ENCODE measurements around the gene COL4A1.

COL4A1 gene

DNA sequence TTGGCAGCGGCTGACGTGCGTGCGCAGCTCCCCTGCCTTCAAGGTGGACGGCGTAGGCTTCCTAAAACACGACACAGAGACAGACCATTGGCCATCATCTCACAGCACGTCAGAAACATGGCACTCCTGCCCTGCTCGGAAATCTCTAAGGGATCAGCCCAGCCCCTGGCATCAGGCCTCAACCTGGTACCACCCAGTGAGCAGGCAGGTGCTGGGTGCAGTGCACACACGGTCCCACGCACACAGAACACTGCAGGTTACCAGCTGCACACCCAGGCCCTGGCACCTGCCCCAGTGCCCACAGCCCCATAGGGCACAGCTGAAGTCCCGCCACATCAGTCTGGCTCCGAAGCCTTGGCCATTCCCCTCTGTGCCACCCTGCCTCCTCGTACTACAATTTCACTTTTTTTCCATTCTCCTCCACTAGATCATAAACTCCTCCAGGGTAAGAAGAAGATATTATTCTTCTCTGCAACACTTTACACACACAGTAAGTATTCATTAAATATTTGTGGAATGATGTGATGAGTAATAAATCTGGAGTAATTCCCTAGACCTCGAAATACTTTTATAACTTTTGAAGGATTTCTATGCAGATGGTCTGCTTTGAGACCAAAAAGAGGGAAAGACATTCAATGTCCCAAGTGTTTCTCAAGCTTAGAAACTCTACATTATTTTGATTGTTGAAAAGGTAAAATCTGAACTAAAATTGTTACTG is 156.4 kb downstream of the COL4A1 start:
- no peak for DNase-seq

DNA sequence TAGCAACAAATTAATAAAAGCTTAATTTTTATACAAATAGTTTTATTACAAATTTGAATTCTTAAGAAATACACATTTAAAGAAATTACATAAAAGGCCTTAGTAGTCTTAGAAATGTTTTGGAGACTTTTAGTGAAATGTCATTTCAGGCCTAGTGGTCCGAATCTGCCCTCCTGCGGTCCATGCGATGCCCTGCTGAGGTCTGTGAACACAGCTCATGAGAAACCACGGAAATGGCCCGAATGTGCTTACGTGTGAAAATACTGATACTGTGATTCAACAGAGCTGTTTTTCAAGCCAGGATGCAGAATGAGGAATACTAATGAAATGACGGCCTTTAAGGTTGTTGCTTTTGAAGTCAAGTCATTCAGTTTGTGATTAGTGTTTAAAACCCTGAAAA is 157.9 kb downstream of the COL4A1 start:
- no peak for DNase-seq

DNA sequence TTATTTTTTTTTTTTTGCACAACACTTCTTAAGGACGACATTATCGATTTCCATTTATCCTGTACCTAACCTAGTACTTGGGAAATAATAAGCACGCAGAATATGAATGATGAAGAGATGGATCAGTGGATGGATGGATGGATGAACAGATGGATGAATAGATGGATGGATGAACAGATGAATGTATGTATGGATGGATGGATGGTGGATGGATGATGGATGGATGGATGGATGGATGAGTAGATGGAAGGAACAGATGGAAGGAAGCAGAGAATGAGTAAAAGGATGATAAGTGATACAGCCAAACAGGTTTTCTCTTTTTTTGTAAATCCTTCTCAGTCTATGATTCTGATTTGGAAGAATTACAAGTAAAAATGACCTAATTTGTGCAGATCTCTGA is 166.9 kb downstream of the COL4A1 start:
- no peak for DNase-seq

DNA sequence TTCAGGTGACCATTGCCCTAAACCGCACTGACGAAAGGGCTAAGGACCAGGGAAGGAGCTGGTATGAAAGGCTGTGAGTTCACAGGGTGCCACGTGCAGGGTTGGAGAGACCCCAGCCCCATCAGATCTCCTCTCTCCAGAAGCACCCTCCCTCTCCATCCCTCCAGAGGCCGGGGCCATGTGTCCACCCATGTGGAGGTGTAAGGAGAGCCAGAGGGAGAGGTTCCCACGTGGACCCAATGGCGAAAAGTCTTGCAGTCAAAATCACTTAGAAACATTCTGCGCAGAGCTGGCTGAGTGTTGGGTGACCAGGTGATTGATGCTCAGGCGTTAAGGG is 168.3 kb downstream of the COL4A1 start:
- DNase-seq = no peak

DNA sequence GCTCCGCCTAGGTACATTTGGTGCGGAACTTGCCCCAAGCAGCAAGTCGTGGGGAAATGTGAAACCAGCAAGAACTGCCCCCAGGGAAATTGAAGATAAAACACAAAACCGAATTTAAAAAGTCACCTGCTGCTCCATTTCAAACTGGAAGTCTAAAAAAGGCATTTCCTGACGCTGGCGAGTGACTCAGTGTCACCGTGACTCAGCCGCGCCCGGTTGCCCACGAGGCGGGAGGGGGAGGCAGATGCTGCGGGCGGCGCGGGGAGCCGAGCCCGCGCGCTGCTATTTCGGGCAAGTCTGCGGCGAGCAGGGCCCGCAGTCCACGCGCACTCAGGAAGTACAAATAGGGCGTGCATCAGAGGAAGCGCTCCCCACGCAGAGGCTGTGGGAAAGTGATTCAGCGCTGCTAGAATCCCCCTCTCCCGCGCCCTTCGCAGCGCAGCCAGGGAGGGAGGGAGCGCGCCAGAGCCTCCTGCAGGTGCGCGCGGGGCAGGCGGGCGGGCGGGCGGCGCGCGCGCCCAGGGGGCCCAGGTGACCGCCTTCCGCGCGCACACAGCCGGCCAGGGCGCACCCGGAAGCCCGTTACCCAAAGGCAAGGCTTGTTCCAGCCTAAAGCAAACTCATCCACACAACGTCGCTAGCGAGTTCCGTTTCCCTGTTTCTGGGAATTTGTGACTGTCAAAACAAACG is 168.8 kb downstream of the COL4A1 start:
- DNase-seq = no peak

DNA sequence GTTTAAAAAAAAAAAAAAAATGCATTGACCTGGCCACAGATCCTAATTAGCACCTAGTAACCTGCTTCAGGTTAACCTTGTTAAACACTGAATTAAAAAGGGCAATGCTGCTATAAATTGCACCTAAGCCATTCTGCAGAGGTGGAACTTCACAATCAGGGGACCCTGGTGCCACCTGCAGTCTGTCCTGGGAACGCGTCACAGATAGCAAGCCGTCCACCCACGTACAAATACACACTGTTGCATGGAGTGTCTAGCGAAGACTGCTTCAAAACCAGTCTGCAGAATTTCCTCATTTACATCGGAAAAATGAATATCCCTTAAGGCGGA is 169.3 kb downstream of the COL4A1 start:
- no peak for DNase-seq

DNA sequence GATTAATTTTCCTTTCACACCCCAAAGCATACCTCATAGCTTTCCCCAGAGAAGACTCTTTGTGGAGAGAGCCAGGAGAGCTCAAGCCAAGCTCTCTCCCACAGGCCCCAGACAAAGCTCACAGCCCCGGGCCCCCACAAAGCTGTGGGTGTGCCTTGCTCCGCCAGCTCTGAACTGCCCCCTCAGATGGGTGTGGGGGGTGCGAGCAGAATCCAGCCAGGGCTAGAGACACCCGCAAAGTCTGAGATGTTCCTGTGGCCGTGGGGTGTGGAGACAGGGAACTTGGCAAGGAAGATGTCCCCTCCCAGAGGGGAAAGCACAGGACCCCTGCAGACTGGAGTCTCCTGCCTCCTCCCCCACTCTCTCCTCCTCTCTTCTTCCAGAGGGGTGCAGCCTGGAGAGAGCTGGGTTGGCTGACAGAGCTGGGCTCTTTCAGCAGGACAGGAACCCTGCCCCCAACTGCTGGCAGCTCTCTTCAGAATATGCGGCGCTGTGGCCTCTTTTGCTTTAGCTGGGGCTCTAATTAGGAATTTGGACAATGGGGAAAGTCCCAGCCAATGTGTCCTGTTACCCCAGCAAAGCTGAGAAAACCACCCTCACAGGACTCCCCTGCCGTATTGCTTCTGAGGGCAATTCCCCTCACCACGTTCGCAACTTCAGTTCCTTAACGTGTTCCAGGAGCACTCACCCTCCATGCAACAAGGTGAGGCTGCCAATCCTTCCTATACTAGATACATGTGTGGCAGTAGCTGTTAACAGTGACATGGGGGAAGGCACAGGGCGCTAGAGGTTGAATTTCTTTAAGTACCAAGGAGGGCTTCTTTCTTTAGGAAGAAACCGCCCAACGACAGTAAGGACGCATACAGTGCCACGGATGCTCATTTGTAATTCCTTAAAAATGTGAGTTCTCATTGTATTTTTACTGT is 170.0 kb downstream of the COL4A1 start:
- no peak for DNase-seq

DNA sequence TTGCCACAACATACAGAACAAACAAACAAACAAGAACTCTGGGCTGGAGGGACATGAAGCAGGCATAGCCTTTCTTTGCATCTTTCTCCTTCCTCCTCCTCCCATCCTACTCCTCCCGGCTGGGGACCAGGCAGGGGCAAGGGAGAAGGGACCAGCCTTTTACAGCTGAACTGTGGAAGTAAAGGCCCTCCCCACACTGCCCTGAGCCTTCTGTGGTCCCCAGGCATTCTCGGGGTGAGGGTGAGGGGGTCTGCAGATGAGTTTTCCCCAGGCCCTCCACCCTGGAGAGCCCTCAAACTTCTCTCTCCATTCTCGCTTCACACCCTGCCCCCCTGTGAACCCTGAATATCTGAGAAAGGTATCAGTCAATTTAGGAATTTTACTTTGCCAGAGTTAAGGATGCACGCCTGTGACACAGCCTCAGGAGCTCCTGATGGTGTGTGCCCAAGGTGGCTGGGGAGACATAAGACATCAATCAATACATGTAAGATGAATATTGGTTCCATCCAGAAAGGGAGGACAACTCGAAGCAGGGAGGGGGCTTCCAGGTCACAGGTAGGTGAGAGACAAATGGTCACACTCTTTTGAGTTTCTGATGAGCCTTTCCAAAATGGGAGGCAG is 170.9 kb downstream of the COL4A1 start:
- no peak for DNase-seq

DNA sequence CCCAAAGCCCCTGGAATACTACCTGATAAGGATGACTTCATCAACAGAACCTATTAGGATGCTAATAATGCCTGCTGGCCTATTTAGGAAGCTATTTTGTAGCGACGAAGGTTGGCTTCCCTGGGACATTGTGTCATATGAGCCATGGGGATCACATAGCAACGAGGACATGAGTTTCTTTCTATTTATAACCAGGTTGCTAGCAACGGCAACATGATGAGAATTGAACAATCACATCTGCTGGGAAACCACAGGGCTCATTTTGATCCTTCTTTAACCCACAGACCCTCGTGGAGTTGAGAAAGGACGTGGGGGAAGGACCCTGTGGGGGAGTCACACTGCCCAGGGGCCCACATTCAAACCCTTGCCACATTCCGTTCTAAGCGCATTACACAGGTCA is 172.2 kb downstream of the COL4A1 start:
- DNase-seq = no peak

DNA sequence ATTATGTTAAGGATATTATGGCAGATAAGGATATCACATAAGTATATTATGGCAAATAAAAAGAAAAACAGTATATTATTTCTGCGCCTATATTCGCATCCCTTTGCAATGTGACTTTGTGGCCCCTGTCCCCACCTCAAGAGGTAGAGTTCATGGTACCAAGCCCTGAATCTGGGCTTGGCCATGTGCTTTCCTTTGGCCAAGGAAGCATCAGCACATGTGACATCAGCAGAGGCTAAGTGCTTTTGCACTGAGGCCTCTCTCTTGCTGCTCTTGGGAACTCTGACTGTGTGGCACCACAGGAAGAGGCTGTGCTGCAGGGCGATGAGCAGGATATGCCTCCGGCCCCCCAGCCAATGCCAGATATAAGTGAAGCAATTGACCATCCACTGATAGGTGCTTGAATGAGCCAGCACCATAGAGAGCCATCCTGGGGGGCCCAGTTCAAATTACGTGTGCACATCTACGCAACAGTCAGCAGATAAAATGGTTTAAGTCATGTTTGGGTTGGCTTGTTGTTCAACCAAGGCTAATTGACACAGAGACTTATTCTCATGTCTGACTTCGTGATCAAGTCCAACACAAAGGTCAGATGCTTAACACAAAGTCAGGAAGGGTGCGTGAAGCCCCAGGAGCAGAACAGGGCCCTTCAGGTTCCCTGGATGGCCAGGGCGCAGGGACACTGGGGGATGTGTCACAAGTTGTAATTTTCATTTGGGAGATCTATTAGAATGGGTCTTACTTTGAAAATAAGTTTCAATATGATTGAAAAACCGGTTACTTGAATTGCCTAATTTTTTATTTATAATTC is 173.3 kb downstream of the COL4A1 start:
- DNase-seq = no peak

DNA sequence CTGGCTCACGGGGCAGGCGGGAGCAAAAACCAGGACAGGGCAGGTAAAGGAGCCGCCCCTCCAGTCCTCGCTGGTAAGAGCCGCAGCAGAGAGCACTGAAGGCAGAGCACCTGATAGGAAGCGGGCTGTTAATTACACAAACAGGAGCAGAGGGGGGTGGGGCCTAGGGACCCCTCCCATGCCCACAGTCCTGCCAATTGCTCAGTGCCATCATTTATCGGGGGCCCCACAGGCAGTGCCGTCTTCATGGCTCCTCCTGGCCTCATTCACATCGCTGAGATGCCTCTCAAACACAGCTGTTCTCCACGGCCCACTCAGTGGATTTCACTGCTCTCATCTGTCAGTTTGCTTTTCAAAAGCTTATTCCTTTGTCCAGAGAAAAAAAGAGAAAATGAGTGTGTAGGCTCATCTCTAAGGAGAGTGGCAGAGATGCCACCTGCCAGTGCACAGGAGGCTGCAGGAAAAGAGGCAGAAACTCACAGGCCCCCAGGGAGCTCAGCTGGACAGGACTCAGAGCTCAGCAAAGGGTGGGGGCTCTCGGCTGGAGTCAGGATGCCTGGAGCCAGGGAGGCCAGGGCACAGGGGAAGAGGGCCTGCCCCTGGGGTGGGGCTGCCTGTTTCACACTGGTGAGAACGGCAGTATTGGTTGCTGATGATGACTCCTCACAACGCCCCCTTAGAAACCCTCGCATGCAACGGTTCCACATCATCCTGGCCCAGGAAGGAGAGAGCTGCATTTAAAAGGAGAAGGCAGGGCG is 174.6 kb downstream of the COL4A1 start:
- DNase-seq = no peak

DNA sequence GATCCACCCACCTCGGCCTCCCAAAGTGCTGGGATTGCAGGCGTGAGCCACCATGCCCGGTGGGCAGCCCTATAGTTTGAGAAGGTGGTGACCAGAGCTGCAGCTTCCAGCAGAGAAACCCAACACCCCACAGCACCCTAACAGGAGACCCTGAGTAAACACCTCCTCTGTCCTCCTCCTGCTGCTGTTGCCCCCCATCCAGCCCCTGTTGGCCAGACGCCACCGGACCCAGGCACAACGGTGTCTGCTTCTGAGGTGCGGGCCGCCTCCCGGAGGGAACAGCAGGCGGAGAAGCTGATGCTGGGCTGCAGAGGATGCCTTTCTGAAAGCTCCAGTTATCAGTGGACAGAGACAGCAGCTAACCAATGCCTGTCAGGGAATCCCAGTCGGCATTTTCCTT is 175.5 kb downstream of the COL4A1 start:
- DNase-seq = no peak

DNA sequence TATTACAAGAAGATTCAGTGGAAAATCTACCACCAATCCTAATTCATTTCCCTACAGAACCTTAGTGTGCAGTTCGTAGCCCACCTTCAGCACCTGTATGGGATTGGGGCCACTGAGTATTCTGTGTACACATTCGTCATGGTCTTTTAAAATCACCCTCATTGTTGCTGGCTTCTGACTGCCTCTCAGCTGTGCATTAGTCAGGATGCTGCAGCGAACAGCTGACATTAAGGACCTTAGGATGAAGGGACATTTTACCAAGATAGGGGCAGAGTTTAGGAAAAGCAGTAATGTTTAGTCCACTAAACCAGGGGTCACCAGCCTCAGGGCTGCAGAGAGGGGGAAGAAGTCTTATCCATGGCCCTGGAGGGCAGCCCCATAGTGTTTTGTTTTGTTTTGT is 176.5 kb downstream of the COL4A1 start:
- no peak for DNase-seq

DNA sequence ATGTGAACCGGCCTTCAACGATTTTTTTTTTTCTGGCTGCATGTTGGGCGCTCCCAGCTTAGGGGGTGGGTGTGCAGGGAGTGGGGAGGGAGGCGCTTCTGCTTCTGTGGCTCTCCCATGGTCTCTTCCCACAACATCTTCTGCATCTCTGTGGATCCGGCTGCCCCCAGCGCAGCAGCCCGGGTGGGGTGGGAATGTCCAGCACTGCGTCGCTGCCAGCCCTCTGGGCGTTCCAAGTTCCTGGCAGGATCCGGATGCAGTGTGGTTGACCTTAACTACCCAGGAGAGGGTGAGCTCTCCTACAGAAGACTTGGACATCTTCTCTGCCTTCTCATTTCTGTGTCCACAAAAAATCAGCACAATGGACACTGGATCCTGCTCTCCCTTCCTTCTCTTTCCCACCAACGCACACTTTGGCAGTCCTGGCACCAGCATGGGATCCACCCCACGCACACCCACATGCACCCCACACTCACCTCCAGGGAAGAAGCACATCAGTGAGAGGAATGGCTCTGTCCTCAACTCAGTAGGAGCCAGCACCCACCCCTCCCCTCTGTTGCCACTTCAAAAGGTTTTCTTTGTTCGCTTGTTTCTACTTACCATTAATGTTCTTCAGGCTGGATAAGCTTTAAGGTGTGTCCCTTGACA is 177.3 kb downstream of the COL4A1 start:
- DNase-seq = no peak

DNA sequence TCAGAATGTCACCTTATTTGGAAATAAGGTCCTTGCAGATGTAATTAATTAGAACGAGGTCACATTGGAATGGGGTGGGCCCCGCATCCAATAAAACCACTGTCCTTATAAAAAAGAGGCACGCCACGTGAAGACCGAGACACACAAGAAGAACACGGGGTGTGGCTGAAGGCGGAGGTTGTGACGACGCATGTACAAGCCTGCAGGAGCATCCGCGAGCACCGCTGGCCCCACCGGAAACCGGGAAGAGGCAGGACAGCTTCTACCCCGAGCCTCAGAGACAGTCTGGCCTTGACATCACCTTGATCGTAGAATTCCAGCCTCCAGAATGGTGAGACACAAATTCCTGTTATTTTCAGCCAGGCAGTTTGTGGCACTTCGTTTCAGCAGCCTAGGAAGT is 177.9 kb downstream of the COL4A1 start:
- no peak for DNase-seq

DNA sequence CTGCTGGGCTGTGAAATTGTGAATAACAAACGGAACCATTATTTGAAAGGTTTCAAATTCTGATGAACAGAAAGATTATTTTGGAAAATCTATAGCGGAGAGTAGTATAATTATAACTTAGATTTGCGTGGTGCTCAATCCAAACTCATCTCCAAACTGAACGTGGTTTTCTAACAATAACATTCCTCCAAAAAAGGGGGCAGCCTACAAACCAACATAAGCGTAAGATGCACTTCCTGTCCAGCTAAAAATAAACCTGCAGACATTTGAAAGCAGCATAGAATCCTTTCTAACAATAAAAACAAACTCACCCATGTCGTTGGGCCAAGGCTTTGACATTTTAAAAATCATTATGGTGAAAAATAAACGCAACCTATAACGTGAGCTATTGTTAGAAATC is 178.4 kb downstream of the COL4A1 start:
- no peak for DNase-seq

DNA sequence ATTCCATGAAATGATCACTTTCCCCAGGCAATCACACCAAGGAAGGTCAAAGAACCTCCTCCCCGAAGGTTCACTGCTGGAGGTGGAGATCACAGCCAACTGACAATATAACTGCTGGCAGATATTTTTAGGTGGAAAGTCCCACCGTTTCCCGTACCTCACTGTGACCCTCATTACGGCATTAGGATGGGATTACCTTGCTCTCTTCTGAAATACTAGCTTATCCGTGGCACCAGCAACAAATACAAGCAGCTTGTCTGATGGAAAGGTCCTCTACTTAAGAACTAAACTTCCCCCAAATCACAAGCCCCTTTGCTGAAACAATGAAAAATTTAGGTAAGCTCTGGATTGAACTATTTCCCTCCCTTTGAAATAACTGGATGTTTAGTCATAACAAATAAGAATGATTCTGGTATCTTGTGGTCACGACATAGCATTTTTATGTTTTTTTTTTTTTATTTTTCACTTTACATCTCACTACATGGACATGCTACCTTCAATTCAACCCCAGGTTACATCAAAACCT is 178.9 kb downstream of the COL4A1 start:
- DNase-seq = no peak

DNA sequence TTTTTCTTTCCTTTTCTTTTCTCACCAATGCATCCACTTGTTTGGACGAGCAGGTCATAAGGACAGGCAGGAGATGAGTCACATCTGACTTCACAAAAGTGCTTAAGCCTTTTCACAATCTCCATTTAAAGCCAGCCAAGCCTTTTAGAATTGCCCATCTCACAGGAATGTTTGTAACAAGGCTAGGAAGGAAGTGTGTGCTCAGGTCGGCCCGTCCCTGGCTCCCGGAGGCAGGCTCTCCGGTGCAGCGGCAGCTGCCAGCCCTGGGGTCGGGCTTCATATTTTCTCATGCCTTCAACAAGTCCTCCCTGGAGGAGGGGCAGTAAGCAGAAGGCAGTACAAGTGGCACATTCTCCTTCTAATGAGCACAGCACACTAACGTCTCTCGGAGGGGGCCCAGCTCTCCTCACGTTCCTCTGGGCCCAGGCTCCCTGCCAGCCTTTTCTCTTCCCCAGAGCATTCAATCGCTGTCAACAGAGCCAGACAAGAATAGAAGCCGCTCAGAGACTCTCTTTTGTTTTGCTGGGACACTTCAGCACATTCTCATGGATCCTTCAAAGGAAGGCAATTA is 180.5 kb downstream of the COL4A1 start:
- DNase-seq = no peak

DNA sequence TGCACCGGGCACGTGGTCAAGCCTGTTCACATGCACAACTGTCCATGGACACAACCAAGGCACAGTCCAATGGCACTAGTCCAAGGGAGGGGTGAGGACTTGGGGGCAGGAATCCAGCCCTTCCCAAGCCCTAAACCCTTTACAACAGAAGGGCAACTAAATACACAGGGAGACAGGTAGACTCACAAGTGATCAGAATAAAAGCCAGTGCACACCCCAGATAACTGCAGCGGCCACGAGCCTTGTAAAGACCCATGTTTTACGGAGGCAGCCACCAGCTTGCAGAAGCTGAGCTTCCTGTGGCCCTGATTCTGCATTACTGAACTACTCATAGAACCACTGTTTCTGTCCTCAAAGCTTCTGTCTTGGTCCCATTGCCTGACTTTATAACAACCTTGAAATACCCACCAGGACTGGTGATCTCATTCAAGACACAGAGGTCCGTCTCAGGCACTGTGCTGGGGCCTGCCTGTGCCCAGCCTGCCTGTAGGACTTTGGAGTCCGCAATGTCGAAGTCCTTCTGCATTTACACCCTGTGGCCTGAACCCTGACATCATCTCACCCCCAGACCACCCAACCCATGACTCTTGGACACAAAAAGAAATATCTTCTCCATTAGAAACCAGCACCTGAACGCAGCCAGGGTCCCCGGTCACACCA is 181.2 kb downstream of the COL4A1 start:
- no peak for DNase-seq

DNA sequence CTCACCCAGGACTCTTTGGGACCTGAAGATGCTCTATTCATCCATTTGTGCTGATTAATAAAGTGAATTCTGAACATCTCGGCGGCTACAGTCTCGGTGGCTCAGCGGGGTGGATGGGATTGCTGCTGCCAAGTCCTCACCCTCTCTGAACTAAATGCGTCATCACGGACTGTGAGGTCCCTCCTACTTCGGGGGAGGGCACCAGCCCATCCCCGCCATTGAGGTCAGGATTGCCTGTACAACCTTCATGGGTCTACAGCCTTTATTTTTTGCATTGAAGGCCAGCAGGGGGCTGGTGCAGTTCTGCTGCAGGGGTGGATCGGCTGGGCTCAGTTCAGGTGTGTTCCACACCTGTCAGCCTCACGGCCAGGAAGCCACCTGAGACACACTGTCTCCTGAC is 181.8 kb downstream of the COL4A1 start:
- no peak for DNase-seq

All from NCI-H2171 treated with DMSO at 0.1 percent for 48 hours (cell line).